Measurements from ENCODE around the gene RNF121. TPM values are rescaled to one million over a fixed set of nuclear protein-coding genes. Genes with fewer than 3 reads are reported as not detected.

RNF121 gene
- total RNA-seq, 1 experiment from 2014 or later: 56.9 TPM

DNA sequence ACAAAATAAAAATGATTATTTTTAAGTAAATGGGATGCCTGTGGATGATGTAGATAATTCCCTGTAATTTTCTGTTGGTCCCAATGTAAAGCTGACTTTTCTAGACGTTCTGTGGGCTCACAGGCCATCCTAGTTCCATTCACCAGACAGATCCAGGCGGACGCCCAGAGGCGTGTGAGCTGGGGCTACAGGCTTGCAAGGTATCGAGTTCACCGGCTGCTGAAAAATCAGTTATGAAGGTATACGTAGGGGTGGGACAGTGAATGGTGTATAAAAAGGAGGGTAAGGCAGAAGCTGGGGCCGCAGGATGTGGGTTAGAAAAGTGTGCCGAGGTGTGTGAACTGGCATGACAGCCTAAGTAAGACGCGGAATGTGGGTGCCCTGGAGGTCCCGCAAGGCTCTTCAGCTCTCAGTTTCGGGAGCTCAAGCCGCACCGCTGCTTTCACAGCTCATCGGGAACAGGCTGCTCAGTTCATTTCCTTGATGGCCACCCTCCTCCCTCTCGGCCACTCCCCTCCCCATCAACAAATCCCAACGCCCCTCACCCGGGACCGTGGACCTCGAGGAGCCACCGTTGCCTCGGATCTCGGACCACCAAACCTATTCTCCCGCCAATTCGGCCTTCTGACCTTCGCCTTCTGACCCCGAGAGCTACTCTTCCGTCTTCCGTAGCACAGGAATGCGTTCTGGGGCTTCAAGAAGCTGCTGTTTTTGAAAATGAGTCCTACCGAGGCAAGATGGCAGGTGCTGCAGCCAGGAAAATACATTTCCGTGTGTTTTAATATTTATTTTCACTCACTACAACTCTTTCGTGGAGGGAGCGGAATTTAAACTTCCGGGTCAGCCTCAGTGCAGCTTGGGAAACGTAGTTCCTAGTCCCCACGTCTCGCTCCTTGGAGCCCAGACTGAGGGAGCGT lies 768 bp upstream of the RNF121 start, which contains the start of gene XNDC1N:
Gene XNDC1N (minus strand): TSS at position 775 of the 917 bp plus-strand sequence. CDS start 5,241 bp downstream, outside the sequence.
- Mint-ChIP-seq H3K27me3 (ENCODE audit: low read depth) (no peaks in the 10 kb centered on the region), H3K4me3 (peak within 1 kb of the TSS; percentile 97 to 99), H3K4me1 (peaks cover 9 to 24% of the 10 kb centered on the region in 2 experiments), H3K36me3 (ENCODE audit: insufficient read depth in 1 of 3, low read depth in 3 of 3) (peaks cover 1 to 17% (median 11%) of the 10 kb centered on the region in 3 experiments; a peak in 6 of 7 replicates), H3K9me3 (no peaks in the 10 kb centered on the region; a peak in 1 of 5 replicates), H3K27ac (peak within 1 kb of the TSS; percentile 100)
- H3K9me3 ChIP-seq (ENCODE audit: control insufficient read depth, low read depth, low read length): no peaks in the 10 kb centered on the region
- H3K27ac ChIP-seq (ENCODE audit: insufficient read length, low read depth, low read length): peak within 1 kb of the TSS; percentile 40
- H3K56ac ChIP-seq (ENCODE audit: insufficient read length, low read depth, low read length): peak within 1 kb of the TSS; percentile 33
- no peak within 1 kb of the TSS for H2AK5ac ChIP-seq (ENCODE audit: insufficient read length, low read length)
- no peaks in the 10 kb centered on the region for H3K27me3 ChIP-seq (ENCODE audit: insufficient read depth, low read length)
- no peak within 1 kb of the TSS for H3T11ph ChIP-seq (ENCODE audit: low read length)
- H2BK120ac ChIP-seq (ENCODE audit: low read depth, low read length, poor library complexity, severe bottlenecking): no peak within 1 kb of the TSS
- H3K79me2 ChIP-seq (ENCODE audit: insufficient read depth, low read length): peaks cover 28% of the 10 kb centered on the region
- H2AFZ ChIP-seq (ENCODE audit: low read length): peak within 1 kb of the TSS; percentile 92
- H3K23me2 ChIP-seq (ENCODE audit: insufficient read length, low read depth, low read length, poor library complexity, severe bottlenecking): peaks cover 10% of the 10 kb centered on the region
- H3K18ac ChIP-seq (ENCODE audit: insufficient read length, low read depth, low read length): peak within 1 kb of the TSS; percentile 72
- WGBS (ENCODE audit: extremely low coverage, insufficient read length, low lambda C conversion rate): no CpG with 5 or more reads among the region's 40 CpGs
- no peak within 1 kb of the TSS for H2BK20ac ChIP-seq (ENCODE audit: low read depth, low read length, poor library complexity, severe bottlenecking)
- H2BK12ac ChIP-seq (ENCODE audit: insufficient read length, low read depth, low read length): no peak within 1 kb of the TSS
- TF ChIP-seq, protein P1, sequence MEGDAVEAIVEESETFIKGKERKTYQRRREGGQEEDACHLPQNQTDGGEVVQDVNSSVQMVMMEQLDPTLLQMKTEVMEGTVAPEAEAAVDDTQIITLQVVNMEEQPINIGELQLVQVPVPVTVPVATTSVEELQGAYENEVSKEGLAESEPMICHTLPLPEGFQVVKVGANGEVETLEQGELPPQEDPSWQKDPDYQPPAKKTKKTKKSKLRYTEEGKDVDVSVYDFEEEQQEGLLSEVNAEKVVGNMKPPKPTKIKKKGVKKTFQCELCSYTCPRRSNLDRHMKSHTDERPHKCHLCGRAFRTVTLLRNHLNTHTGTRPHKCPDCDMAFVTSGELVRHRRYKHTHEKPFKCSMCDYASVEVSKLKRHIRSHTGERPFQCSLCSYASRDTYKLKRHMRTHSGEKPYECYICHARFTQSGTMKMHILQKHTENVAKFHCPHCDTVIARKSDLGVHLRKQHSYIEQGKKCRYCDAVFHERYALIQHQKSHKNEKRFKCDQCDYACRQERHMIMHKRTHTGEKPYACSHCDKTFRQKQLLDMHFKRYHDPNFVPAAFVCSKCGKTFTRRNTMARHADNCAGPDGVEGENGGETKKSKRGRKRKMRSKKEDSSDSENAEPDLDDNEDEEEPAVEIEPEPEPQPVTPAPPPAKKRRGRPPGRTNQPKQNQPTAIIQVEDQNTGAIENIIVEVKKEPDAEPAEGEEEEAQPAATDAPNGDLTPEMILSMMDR (conservative IDR thresholded peaks at IDR 0.05): no peak
- no peak within 1 kb of the TSS for H2BK15ac ChIP-seq (ENCODE audit: low read depth, low read length)
- peaks cover 7% of the 10 kb centered on the region for H3K79me1 ChIP-seq (ENCODE audit: insufficient read depth, low read depth, low read length, poor library complexity, severe bottlenecking)
- H3K4me2 ChIP-seq (ENCODE audit: insufficient read depth, insufficient read length, low read length): peak within 1 kb of the TSS; percentile 82
- H3K4me1 ChIP-seq (ENCODE audit: insufficient read depth, low read length): no peaks in the 10 kb centered on the region; the same call in 1 of the 2 replicates
- H3K14ac ChIP-seq (ENCODE audit: insufficient read depth, low read length): peak within 1 kb of the TSS; percentile 87
- no peak within 1 kb of the TSS for H3K4ac ChIP-seq (ENCODE audit: low read depth, low read length)
- no peak within 1 kb of the TSS for H3K23ac ChIP-seq (ENCODE audit: insufficient read length, low read depth, low read length)
- H4K91ac ChIP-seq (ENCODE audit: insufficient read length, low read depth, low read length): no peak within 1 kb of the TSS
- peak within 1 kb of the TSS; percentile 93 for H3K9ac ChIP-seq (ENCODE audit: extremely low read depth, insufficient read length, low read length)
- H4K20me1 ChIP-seq (ENCODE audit: control insufficient read depth, insufficient read depth, insufficient read length): no peaks in the 10 kb centered on the region
- H4K8ac ChIP-seq (replicated peaks; ENCODE audit: insufficient read length, low read depth, low read length): no peak within 1 kb of the TSS
- DNase-seq: peak; percentile 80
- peak within 1 kb of the TSS; percentile 76 for H2BK5ac ChIP-seq (ENCODE audit: insufficient read length, low read length)
- no peak within 1 kb of the TSS for H4K5ac ChIP-seq (ENCODE audit: insufficient read length, low read depth, low read length)

Data from H9 (cell line).